Loucy (cell line): ENCODE measurements around the gene ZNF544.

Source experiments
- H2AFZ ChIP-seq: fragments of 200-600 bp; sonication (generic); 2 replicates; pipeline ENCODE4 v1.6.0; 2016; ENCODE audit warnings: antibody characterized with exemption, mild to moderate bottlenecking, low read length, moderate library complexity
- H3F3A ChIP-seq: fragments of 200-600 bp; 2 replicates; pipeline ENCODE4 v1.6.0; 2016; ENCODE audit warnings: antibody characterized with exemption, low read depth, mild to moderate bottlenecking
- H3K27me3 ChIP-seq: fragments of 200-600 bp; sonication (generic); 2 replicates; pipeline ENCODE4 v1.6.1; 2014; ENCODE audit warnings: low read length, mild to moderate bottlenecking; ENCODE audit not compliant: insufficient read depth, poor library complexity, severe bottlenecking
- H3K36me3 ChIP-seq: fragments of 200-600 bp; sonication (generic); 2 replicates; pipeline ENCODE4 v1.6.1; 2016; ENCODE audit warnings: low read length; ENCODE audit not compliant: insufficient read depth
- H3K4me1 ChIP-seq: fragments of 200-600 bp; sonication (generic); 2 replicates; pipeline ENCODE4 v1.5.1; 2014; ENCODE audit warnings: low read length, mild to moderate bottlenecking; ENCODE audit not compliant: insufficient read depth, poor library complexity, severe bottlenecking
- H3K4me2 ChIP-seq: fragments of 200-600 bp; sonication (generic); 2 replicates; pipeline ENCODE4 v1.6.0; 2014; ENCODE audit warnings: antibody characterized with exemption, low read length, low read depth, mild to moderate bottlenecking; ENCODE audit not compliant: poor library complexity, severe bottlenecking
- H3K4me3 ChIP-seq: fragments of 200-600 bp; sonication (generic); 2 replicates; pipeline ENCODE4 v1.5.1; 2014; ENCODE audit warnings: low read length, mild to moderate bottlenecking, mixed read lengths; ENCODE audit not compliant: poor library complexity, severe bottlenecking
- H3K79me2 ChIP-seq: fragments of 200-600 bp; sonication (generic); 2 replicates; pipeline ENCODE4 v1.6.1; 2014; ENCODE audit warnings: low read length; ENCODE audit not compliant: insufficient read depth
- H3K9ac ChIP-seq: fragments of 200-600 bp; sonication (generic); 2 replicates; pipeline ENCODE4 v1.6.0; 2014; ENCODE audit warnings: mild to moderate bottlenecking, low read depth, low read length, moderate library complexity; ENCODE audit not compliant: poor library complexity, severe bottlenecking
- H3K9me2 ChIP-seq: fragments of 200-600 bp; sonication (generic); replicated peaks from 2 replicates; pipeline ENCODE4 v1.6.1; 2016; ENCODE audit warnings: low read depth, low read length, mixed read lengths
- H3K9me3 ChIP-seq: fragments of 200-600 bp; sonication (generic); 2 replicates; pipeline ENCODE4 v1.6.1; 2014; ENCODE audit warnings: mild to moderate bottlenecking, antibody characterized with exemption, low read length, low read depth; ENCODE audit not compliant: insufficient read depth
- H4K20me1 ChIP-seq: fragments of 200-600 bp; sonication (generic); 2 replicates; pipeline ENCODE4 v1.6.0; 2014; ENCODE audit warnings: antibody characterized with exemption, low read length, mild to moderate bottlenecking; ENCODE audit not compliant: insufficient read depth, poor library complexity, severe bottlenecking
- EZH2phosphoT487 ChIP-seq: fragments of 200-600 bp; IDR thresholded peaks from 2 replicates; pipeline ENCODE4 v1.6.1; 2018; ENCODE audit warnings: antibody characterized with exemption, mild to moderate bottlenecking, moderate library complexity, borderline replicate concordance
- TF ChIP-seq, protein P1 (sequence below): fragments of 200-600 bp; sonication (generic); conservative IDR thresholded peaks from 2 replicates; pipeline ENCODE4 v1.5.1; 2014; ENCODE audit warnings: mild to moderate bottlenecking, antibody characterized with exemption, low read length

The ZNF544 gene

DNA sequence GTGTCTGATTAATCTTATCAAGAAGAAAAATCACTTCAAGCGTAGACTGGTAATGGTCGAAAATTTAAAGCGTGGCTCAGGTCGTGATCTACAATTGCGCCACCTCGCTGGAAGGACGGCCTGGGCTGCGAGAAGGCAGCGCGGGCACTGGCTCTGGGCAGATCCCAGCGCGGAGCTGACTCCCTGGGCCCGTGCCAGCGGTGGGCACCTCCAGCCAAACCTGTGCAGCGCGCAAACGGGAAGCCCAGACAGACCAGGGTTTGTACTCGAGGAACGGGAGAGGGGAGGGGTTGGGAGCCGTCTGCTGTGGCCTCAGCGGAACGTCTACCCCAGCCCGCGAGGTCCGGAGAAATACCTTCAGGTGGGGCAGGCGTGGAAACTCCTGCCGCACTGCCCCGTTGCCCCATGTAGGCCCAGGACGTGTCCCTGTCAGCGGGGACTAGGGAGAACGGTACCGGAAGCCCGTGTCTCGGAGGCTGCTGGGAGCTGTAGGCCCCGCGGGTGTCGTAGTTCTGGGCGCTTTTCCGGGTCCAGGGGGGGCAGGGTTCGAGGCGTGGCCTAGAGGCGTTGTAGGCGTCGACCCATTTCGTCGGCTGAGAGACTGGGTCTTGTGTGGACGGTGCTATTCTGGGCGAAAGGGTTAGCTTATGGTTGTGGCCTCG lies 24.8 kb upstream of the ZNF544 start:
- Histone ChIP-seq H4K20me1 (no peaks in the 10 kb centered on the region), H3K4me3 (no peak overlapping the region), H3K79me2 (no peaks in the 10 kb centered on the region), H3K27me3 (no peaks in the 10 kb centered on the region), H3K9me2 (no peaks in the 10 kb centered on the region), H3K9ac (no peak overlapping the region), H2AFZ (no peak overlapping the region), H3K4me2 (no peak overlapping the region), H3K9me3 (peaks cover 65% of the 10 kb centered on the region), H3F3A (no peaks in the 10 kb centered on the region), H3K36me3 (peaks cover 42% of the 10 kb centered on the region), H3K4me1 (no peaks in the 10 kb centered on the region)
- no peak for TF ChIP-seq EZH2phosphoT487
- TF ChIP-seq, protein P1, sequence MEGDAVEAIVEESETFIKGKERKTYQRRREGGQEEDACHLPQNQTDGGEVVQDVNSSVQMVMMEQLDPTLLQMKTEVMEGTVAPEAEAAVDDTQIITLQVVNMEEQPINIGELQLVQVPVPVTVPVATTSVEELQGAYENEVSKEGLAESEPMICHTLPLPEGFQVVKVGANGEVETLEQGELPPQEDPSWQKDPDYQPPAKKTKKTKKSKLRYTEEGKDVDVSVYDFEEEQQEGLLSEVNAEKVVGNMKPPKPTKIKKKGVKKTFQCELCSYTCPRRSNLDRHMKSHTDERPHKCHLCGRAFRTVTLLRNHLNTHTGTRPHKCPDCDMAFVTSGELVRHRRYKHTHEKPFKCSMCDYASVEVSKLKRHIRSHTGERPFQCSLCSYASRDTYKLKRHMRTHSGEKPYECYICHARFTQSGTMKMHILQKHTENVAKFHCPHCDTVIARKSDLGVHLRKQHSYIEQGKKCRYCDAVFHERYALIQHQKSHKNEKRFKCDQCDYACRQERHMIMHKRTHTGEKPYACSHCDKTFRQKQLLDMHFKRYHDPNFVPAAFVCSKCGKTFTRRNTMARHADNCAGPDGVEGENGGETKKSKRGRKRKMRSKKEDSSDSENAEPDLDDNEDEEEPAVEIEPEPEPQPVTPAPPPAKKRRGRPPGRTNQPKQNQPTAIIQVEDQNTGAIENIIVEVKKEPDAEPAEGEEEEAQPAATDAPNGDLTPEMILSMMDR: no peak

DNA sequence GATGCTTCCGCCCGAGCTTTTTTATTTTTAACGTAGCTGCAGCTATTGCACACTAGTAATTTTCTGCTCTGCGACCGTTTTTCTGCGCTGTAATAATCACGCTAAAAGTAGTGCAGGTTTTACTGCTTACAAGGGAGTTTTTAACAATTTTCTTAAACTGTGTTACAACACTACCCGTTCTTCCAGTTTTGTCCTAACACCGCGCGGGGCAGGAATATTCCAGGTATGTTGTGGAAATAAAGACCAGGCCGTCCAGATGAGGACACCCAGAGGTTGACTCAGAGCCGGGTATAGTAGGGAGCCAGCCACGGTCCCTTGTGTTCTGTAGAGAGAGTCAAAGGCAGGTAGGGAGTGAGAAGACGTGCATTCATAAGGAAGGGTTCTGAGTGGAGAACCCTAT lies 24.1 kb upstream of the ZNF544 start:
- no peaks in the 10 kb centered on the region for H3K27me3 ChIP-seq
- peaks cover 65% of the 10 kb centered on the region for H3K9me3 ChIP-seq
- H4K20me1 ChIP-seq: no peaks in the 10 kb centered on the region
- H2AFZ ChIP-seq: no peak overlapping the region
- H3K9ac ChIP-seq: no peak overlapping the region
- no peaks in the 10 kb centered on the region for H3K79me2 ChIP-seq
- H3K36me3 ChIP-seq: peaks cover 48% of the 10 kb centered on the region
- no peak for TF ChIP-seq EZH2phosphoT487
- TF ChIP-seq, protein P1: no peak
- no peaks in the 10 kb centered on the region for H3F3A ChIP-seq
- H3K4me2 ChIP-seq: no peak overlapping the region
- no peaks in the 10 kb centered on the region for H3K4me1 ChIP-seq
- H3K9me2 ChIP-seq: no peaks in the 10 kb centered on the region
- no peak overlapping the region for H3K4me3 ChIP-seq

DNA sequence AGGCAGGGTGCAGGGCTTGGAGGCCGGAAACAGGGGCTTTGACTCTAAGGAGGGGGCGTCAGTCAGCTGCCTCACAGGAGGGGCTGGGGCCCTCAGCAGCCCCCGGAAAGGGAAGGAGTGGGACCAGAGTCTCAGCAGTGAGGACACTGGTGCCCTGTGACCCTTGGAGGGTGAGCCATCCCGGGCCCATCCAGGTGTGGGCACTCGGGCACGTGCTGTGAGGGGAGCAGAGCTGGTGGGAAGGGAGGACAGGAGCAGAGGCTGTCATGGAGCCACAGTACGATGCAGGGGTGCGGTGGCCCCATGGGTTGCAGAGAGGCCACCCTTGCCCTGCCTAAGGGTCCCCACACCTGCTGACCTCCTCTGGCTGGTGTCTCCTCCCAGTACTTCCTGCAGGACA lies 19.1 kb upstream of the ZNF544 start:
- Histone ChIP-seq H3K79me2 (no peaks in the 10 kb centered on the region), H4K20me1 (no peaks in the 10 kb centered on the region), H3K9me2 (no peaks in the 10 kb centered on the region), H3K36me3 (peaks cover 79% of the 10 kb centered on the region), H3K4me2 (no peak overlapping the region), H2AFZ (no peak overlapping the region), H3K9me3 (peaks cover 44% of the 10 kb centered on the region), H3K4me3 (no peak overlapping the region), H3F3A (no peaks in the 10 kb centered on the region), H3K27me3 (no peaks in the 10 kb centered on the region), H3K4me1 (no peaks in the 10 kb centered on the region), H3K9ac (no peak overlapping the region)
- TF ChIP-seq EZH2phosphoT487: no peak
- TF ChIP-seq, protein P1: no peak
